GM21737 (cell line): Measurements from ENCODE around the gene EFCAB11.
A peak's percentile ranks its signal among the peaks of the same experiment; 100 is the strongest.

Experiments
- ATAC-seq: cut with Tn5 transposase; IDR thresholded peaks from one replicate; pipeline ENCODE4 v1.9.1; 2021; ENCODE audit warnings: mild to moderate bottlenecking, moderate library complexity; ENCODE audit not compliant: unreplicated experiment

EFCAB11 gene

GRCh38 chr14:89775946-89776345, 178.6 kb downstream of the EFCAB11 start:
- no peak for ATAC-seq

GRCh38 chr14:89775151-89775550, 179.4 kb downstream of the EFCAB11 start:
- ATAC-seq = no peak

DNA sequence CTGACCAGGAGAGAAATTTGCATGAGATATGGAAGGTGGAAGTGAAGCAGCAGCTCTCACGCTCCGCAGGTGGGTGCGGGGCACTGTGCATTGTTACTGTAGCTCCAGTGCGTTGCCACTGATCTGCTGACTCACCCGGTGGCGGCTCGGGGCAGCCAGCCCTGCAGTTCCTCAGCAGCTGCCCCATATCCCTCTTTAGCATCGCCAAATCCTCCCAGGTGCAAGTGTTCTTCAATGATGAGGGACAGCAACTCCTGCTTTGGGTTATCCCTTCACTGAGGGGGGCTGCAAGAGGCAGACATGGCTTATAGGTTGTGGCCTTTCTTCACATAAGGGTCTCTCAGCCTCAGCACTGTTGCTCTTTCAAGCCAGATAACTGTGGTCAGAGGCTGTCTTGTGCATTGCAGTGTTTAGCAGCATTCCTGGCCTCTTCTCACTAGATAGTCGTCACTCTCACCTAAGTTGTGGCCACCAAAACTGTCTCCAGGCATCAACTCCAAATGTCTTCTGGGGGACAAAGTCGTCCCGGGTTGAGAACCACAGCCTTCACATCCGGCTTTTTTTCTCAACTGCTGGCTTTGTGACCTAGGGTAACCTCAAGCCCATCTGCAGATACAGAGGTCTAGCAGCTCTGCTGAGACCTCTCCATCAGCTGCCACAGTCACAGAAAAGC, 180.8 kb downstream of the EFCAB11 start:
- peak; percentile 76 for ATAC-seq

GRCh38 chr14:89773151-89773550, 181.4 kb downstream of the EFCAB11 start:
- peak; percentile 37 for ATAC-seq

GRCh38 chr14:89771251-89771650, 183.3 kb downstream of the EFCAB11 start:
- ATAC-seq = no peak

- no peak for ATAC-seq
Observed at GRCh38 chr14:89767861-89768268, 186.7 kb downstream of the EFCAB11 start.

DNA sequence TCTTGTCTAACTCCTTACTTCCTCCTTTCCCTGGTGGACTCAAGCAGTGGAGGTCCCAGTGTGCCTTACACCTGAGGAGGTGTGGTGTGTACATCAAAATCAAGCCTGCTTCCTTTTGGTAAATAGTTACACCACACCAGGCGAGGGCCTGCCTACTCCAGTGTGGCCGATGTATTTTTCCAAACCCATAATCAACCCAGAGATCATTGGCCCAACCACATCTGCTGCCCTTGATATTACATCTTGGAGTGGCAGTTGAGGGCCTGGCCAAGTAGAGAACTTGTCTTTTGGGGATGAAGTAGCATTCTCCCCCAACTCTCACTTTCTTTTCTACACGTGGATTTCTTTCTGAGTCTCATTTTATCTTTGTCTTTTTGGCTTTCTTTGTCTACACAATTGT, 187.4 kb downstream of the EFCAB11 start:
- no peak for ATAC-seq

DNA sequence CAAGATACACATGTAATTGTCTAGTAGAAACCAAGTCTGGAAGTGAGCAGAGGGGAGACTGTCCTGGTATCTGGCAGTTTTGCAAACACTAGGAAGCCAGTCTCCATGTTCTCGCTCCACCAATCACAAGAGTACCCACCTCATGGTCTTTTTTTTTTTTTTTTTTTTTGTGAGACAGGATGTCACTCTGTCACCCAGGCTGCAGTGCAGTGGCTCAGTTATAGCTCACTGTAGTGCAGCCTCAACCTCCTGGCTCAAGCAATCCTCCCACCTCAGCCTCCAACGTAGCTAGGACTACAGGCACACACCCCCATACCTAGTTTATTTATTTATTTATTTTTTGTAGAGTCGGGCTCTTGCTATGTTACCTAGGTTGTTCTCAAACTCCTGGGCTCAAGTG, 189.2 kb downstream of the EFCAB11 start:
- ATAC-seq = no peak

DNA sequence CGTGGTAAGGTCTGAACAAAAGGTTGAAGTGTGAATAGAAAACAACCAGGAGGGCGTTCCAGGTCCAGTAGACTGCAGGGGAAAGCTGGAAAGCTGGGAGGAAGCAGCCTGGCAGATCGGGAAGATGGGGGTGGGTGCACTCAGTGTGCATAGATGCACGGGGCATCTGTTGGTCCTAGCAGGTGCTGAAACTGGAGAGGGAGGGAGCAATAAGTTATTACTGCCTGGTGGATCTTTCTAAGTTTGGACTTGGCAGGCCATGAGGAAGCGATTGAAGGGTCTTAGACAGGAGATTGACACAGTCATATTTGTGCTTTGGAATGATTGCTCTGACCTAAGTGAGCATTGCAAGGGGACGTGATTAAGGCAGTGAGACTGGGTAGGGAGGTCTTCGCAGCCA, 194.4 kb downstream of the EFCAB11 start:
- ATAC-seq = no peak

- no peak for ATAC-seq
Observed at GRCh38 chr14:89757313-89757939, 197.1 kb downstream of the EFCAB11 start.

DNA sequence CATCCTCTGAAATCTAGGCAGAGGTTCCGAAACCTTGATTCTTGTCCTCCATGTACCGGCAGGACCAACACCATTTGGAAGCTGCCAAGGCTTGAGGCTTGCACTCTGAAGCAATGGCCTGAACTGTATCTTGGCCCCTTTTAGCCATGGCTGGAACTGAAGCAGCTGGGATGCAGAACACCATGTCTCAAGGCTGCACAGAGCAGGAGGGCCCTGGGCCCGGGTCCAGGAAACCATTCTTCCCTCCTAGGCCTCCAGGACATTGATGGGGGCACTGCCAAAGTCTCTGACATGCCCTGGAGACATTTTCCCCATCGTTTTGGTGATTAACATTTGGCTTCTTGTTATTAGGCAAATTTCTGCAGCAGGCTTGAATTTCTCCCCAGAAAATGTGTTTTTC, 198.7 kb downstream of the EFCAB11 start:
- ATAC-seq = no peak

- ATAC-seq = no peak
Observed at GRCh38 chr14:89753828-89754412, 200.6 kb downstream of the EFCAB11 start.

DNA sequence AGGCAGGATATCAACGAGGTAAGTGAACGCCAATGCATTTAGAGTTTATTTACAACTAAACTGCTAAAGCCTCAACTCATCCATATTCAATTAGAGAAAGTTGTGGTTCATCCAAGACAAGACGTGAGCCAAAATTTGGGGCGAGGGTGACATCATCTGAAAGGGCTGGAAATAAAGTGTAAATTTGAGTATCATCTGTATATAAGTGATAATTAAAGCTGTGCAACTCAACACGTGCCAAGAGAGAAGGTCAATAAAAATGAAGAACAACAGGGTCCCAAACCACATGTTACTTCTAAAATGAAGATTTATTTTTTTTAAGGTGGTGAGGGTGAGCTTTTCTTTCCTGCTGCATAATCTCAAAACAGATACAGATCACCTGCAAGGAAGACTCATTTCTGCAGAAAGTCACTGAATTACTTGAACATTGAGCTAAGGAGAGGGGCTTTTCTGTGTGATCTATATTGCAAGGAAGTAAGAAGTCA, 203.6 kb downstream of the EFCAB11 start:
- ATAC-seq = no peak

GRCh38 chr14:89750281-89750755, 204.2 kb downstream of the EFCAB11 start:
- ATAC-seq = no peak

DNA sequence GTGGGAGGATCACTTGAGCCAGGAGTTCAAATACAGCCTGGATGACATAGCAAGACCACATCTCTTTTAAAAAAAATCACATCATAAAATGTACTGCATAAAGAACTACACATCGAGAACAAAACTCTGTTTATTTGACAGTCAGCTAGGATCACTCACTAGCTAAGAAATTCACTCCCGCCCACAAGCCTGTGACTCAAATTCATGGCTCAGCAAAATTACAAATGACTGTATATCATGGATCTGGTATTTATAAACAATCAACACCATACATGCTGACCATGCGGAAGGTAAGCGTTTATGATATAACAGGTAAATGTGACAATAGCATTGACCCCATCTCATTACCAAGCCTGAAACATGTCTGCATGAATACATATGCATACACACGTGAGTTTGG, 206.5 kb downstream of the EFCAB11 start:
- ATAC-seq = no peak

DNA sequence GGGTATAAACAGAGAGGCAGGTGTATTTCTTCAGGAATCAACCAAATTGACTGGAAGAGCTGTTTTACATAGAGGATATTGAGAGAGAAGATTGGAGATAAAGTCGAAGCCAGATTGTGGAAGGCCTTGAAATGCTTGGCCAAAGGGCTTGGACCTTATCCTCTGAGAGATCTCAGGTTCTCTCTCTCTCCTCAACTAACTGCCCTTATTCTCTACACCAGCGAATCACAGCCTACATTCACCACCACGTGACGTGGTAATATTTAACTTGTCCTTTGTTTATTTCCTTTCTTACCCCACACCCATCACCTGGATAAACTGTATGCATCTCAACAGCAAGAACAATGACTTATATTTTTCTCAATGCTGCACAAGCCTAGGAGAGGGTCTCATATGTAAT, 207.4 kb downstream of the EFCAB11 start:
- no peak for ATAC-seq

DNA sequence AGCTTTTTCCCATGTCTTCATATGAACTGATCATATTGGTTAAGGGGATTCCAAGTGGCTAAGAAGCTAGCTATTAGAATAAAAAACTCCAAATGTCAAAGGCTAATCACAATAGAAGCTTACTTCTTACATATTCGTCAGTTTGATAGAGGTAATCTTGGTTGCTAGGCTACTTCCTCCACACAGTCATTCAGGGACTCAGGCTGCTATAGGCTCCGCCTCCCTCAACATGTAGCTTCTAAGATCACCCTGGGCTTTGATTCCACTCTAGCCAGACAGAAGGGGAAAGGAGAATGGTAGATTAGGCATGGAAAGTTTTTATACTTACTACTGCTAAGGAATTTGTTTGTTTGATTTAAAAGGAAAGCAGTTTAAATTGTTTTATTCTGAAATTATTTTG, 207.9 kb downstream of the EFCAB11 start:
- ATAC-seq = no peak

- no peak for ATAC-seq
Observed at GRCh38 chr14:89746135-89746534, 208.4 kb downstream of the EFCAB11 start.
